ENCODE measurements around the gene SEZ6. TPM values are rescaled to one million over a fixed set of nuclear protein-coding genes. Genes with fewer than 3 reads are reported as not detected.

SEZ6 gene
- total RNA-seq, 1 experiment from 2014 or later = not detected

DNA sequence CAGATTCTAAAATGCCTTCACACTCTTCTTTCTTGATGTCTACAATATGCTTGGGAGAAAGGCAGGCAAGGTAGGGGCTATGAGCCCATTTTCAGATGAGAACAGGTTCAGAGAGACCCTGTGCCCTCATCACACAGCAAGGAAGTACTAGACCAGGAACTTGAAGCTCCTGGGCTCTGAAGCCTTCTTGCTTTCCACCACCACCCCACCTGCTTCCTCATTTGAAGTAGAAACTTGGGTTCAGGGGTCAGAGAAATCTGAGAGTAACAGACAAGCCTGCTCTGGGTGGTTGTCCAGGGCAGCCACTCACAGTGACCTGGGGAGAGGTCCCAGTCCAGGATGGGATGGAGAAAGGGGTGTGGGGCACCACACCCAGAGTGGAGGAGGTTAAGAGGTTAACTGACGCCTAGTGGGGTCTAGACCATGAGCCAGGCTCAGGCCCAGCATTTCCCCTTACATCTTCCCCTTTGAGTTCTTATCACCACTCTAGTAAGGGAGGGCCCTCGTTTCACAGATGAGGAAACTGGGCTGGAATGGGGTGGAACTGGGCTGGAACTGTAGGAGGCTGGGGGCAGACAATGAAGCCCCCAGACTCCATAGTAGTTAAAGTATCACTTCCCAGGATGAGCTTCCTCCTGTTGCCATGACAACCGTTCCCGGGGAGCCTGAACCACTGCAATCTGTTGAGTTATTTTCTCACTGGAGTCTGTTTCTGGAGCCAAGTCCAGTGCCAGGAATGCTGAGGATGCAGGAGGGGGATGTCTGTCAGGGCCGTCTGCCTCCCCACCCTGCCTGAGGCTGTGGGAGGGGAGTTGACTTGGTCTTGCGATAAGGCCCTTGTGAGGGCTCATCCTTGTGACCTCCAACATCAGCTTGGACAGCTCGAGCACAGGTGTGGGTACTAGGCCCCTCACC lies 38.4 kb downstream of the SEZ6 start:
- no peaks in the 10 kb centered on the region for H4K20me1 ChIP-seq (ENCODE audit: low read length)
- no peaks in the 10 kb centered on the region for H3K79me2 ChIP-seq (ENCODE audit: low read length)
- BruUV-seq (replicated peaks) = no TSS peak
- H3K36me3 ChIP-seq (ENCODE audit: low read depth, low read length) = no peaks in the 10 kb centered on the region
- H3K4me1 ChIP-seq (ENCODE audit: insufficient read depth, low read length) = no peaks in the 10 kb centered on the region
- peaks cover 8% of the 10 kb centered on the region for H3K27me3 ChIP-seq (ENCODE audit: low read length)
- no peak overlapping the region for H3K27ac ChIP-seq (ENCODE audit: low read length)
- no peak overlapping the region for H3K9ac ChIP-seq (ENCODE audit: low read length)
- TF ChIP-seq EZH2phosphoT487 (IDR thresholded peaks at IDR 0.05; ENCODE audit: borderline replicate concordance, low read length) = no peak
- TF ChIP-seq EZH2 (IDR thresholded peaks at IDR 0.05; ENCODE audit: low read length, unreplicated experiment) = no peak
- no peak for TF ChIP-seq CTCF (conservative IDR thresholded peaks at IDR 0.05; ENCODE audit: low read depth, low read length)
- H3K9me2 ChIP-seq (replicated peaks; ENCODE audit: low read length) = no peaks in the 10 kb centered on the region
- CTCF ChIA-PET = no interaction called here
- H2AFZ ChIP-seq (ENCODE audit: low read length) = no peak overlapping the region
- no peak overlapping the region for H3K4me3 ChIP-seq (ENCODE audit: low read length)
- no peak for DNase-seq
- intact Hi-C loops (cut with micrococcal nuclease) = no loop called here
- H3K4me2 ChIP-seq (ENCODE audit: low read length) = no peak overlapping the region
- ATAC-seq = no peak
- no peaks in the 10 kb centered on the region for H3F3A ChIP-seq (ENCODE audit: low read length, unreplicated experiment)
- POLR2A ChIA-PET (ENCODE audit: unreplicated experiment) = no interaction called here
- H3K9me3 ChIP-seq (ENCODE audit: low read length) = no peaks in the 10 kb centered on the region

- no peak for ATAC-seq
- H3K9me2 ChIP-seq (replicated peaks; ENCODE audit: low read length) = no peaks in the 10 kb centered on the region
- H2AFZ ChIP-seq (ENCODE audit: low read length) = no peak overlapping the region
- H3K4me1 ChIP-seq (ENCODE audit: insufficient read depth, low read length) = no peaks in the 10 kb centered on the region
- H3F3A ChIP-seq (ENCODE audit: low read length, unreplicated experiment) = no peaks in the 10 kb centered on the region
- ChIA-PET POLR2A (ENCODE audit: unreplicated experiment) (no interaction called here), CTCF (interaction anchor here (0.9 to 1.1 kb wide), 3 partner anchors 80 to 216 kb away, joined by 3 read pairs; partner anchors contain the start of gene MYO18A)
- no peak overlapping the region for H3K4me2 ChIP-seq (ENCODE audit: low read length)
- H3K4me3 ChIP-seq (ENCODE audit: low read length) = no peak overlapping the region
- no peak overlapping the region for H3K9ac ChIP-seq (ENCODE audit: low read length)
- H4K20me1 ChIP-seq (ENCODE audit: low read length) = no peaks in the 10 kb centered on the region
- DNase-seq = no peak
- peaks cover 3% of the 10 kb centered on the region; the same call in 1 of the 2 replicates for H3K27me3 ChIP-seq (ENCODE audit: low read length)
- no peak overlapping the region for H3K27ac ChIP-seq (ENCODE audit: low read length)
- no peaks in the 10 kb centered on the region for H3K9me3 ChIP-seq (ENCODE audit: low read length)
- intact Hi-C loops (cut with micrococcal nuclease) = loop anchor here (2.0 kb wide), 1 partner anchor 153 kb away; no protein-coding TSS in a partner anchor
- no peaks in the 10 kb centered on the region for H3K79me2 ChIP-seq (ENCODE audit: low read length)
- BruUV-seq (replicated peaks) = no TSS peak
- H3K36me3 ChIP-seq (ENCODE audit: low read depth, low read length) = no peaks in the 10 kb centered on the region
- no peak for TF ChIP-seq EZH2phosphoT487 (IDR thresholded peaks at IDR 0.05; ENCODE audit: borderline replicate concordance, low read length)
- no peak for TF ChIP-seq CTCF (conservative IDR thresholded peaks at IDR 0.05; ENCODE audit: low read depth, low read length)
- TF ChIP-seq EZH2 (IDR thresholded peaks at IDR 0.05; ENCODE audit: low read length, unreplicated experiment) = no peak
Observed at GRCh38 chr17:28963841-28964240, 42.0 kb downstream of the SEZ6 start.
